Sigmoid colon (tissue), 4 donors: Measurements from ENCODE around the gene KANTR.

Experiments used
- EP300 ChIP-seq, 4 donors: sonication (generic); formaldehyde crosslinking; IDR thresholded peaks; one replicate each; pipeline ENCODE4 v1.6.1; 2017; ENCODE audit warnings: antibody characterized with exemption in 4 of 4
- POLR2A ChIP-seq, 2 donors: fragments of 450-650 bp; IDR thresholded peaks; one replicate each; pipeline ENCODE4 v1.6.1; 2016; ENCODE audit warnings: antibody characterized with exemption in 2 of 2, mild to moderate bottlenecking in 2 of 2, moderate library complexity in 2 of 2
- POLR2AphosphoS5 ChIP-seq, 4 donors: sonication (generic); formaldehyde crosslinking; IDR thresholded peaks; one replicate each; pipeline ENCODE4 v1.6.1; 2017; ENCODE audit warnings: antibody characterized with exemption in 4 of 4
- TF ChIP-seq, protein P1 (sequence below), 4 experiments: fragments of 450-650 bp in 3 of 4; fragments of 200-600 bp in 1 of 4; IDR thresholded peaks; one replicate each; pipeline ENCODE4 v1.5.1; 2016 to 2019; ENCODE audit warnings: antibody characterized with exemption in 4 of 4, mild to moderate bottlenecking in 3 of 4, moderate library complexity in 2 of 4

- no peak for TF ChIP-seq EP300 (IDR thresholded peaks at IDR 0.05)
- peak; percentile 6 to 54 (median 16) for TF ChIP-seq POLR2AphosphoS5 (IDR thresholded peaks at IDR 0.05)
- no peak for TF ChIP-seq POLR2A (IDR thresholded peaks at IDR 0.05)
- TF ChIP-seq, protein P1, sequence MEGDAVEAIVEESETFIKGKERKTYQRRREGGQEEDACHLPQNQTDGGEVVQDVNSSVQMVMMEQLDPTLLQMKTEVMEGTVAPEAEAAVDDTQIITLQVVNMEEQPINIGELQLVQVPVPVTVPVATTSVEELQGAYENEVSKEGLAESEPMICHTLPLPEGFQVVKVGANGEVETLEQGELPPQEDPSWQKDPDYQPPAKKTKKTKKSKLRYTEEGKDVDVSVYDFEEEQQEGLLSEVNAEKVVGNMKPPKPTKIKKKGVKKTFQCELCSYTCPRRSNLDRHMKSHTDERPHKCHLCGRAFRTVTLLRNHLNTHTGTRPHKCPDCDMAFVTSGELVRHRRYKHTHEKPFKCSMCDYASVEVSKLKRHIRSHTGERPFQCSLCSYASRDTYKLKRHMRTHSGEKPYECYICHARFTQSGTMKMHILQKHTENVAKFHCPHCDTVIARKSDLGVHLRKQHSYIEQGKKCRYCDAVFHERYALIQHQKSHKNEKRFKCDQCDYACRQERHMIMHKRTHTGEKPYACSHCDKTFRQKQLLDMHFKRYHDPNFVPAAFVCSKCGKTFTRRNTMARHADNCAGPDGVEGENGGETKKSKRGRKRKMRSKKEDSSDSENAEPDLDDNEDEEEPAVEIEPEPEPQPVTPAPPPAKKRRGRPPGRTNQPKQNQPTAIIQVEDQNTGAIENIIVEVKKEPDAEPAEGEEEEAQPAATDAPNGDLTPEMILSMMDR (IDR thresholded peaks at IDR 0.05) = peak; percentile 61 to 66 (median 63)
Measured at GRCh38 chrX:53089224-53089842, 4.6 kb upstream of the KANTR start.
